ENCODE results near the gene DLK1. TPM values are rescaled to one million over a fixed set of nuclear protein-coding genes. Genes with fewer than 3 reads are reported as not detected.

DLK1 gene
- polyA plus RNA-seq, 1 donor: 2,378 TPM

- DNase-seq (ENCODE audit: low read depth): no peak
Measured at GRCh38 chr14:100777366-100777817, 50.7 kb downstream of the DLK1 start.

GRCh38 chr14:100777818-100778525 is 51.3 kb downstream of the DLK1 start:
- no peak for DNase-seq (ENCODE audit: low read depth)

GRCh38 chr14:100778526-100778882 is 51.8 kb downstream of the DLK1 start:
- DNase-seq (ENCODE audit: low read depth): no peak

GRCh38 chr14:100778951-100779690 is 52.4 kb downstream of the DLK1 start:
- DNase-seq (ENCODE audit: low read depth): no peak

GRCh38 chr14:100779691-100780080 is 53.0 kb downstream of the DLK1 start:
- no peak for DNase-seq (ENCODE audit: low read depth)

- DNase-seq (ENCODE audit: low read depth): no peak
Measured at GRCh38 chr14:100780246-100780645, 53.6 kb downstream of the DLK1 start.

- DNase-seq (ENCODE audit: low read depth): no peak
Measured at GRCh38 chr14:100780646-100781355, 54.1 kb downstream of the DLK1 start.

GRCh38 chr14:100781952-100782351 is 55.3 kb downstream of the DLK1 start:
- no peak for DNase-seq (ENCODE audit: low read depth)

- no peak for DNase-seq (ENCODE audit: low read depth)
Measured at GRCh38 chr14:100782516-100783320, 56.0 kb downstream of the DLK1 start.

- no peak for DNase-seq (ENCODE audit: low read depth)
Measured at GRCh38 chr14:100783630-100784370, 57.1 kb downstream of the DLK1 start.

GRCh38 chr14:100784523-100785337 is 58.0 kb downstream of the DLK1 start:
- DNase-seq (ENCODE audit: low read depth): no peak

- DNase-seq (ENCODE audit: low read depth): no peak
Measured at GRCh38 chr14:100785338-100785615, 58.6 kb downstream of the DLK1 start.

- no peak for DNase-seq (ENCODE audit: low read depth)
Measured at GRCh38 chr14:100785626-100786025, 58.9 kb downstream of the DLK1 start.

- DNase-seq (ENCODE audit: low read depth): no peak
Measured at GRCh38 chr14:100786131-100786530, 59.4 kb downstream of the DLK1 start.

- DNase-seq (ENCODE audit: low read depth): no peak
Measured at GRCh38 chr14:100786576-100787219, 60.0 kb downstream of the DLK1 start.

- DNase-seq (ENCODE audit: low read depth): no peak
Measured at GRCh38 chr14:100787659-100788058, 61.0 kb downstream of the DLK1 start.

All from forelimb muscle (tissue), 1 donor.